ENCODE measurements around the gene SEC16A.

SEC16A gene

GRCh38 chr9:136486823-136487620 is 4.2 kb upstream of the SEC16A start:
- no peak for DNase-seq (ENCODE audit: low read depth in 2 of 2)

GRCh38 chr9:136486131-136486530 is 3.3 kb upstream of the SEC16A start:
- no peak for DNase-seq (ENCODE audit: low read depth in 2 of 2)

- peak; percentile 67 to 75 for DNase-seq (ENCODE audit: low read depth in 2 of 2)
Measured at GRCh38 chr9:136485049-136486045, 2.5 kb upstream of the SEC16A start.

GRCh38 chr9:136484153-136485048 is 1.6 kb upstream of the SEC16A start:
- no peak for DNase-seq (ENCODE audit: low read depth in 2 of 2)

GRCh38 chr9:136483589-136484152 is 831 bp upstream of the SEC16A start:
- peak; percentile 92 for DNase-seq (ENCODE audit: low read depth in 2 of 2)

- peak in 1 of 2 donors; percentile 23 for DNase-seq (ENCODE audit: low read depth in 2 of 2)
Measured at GRCh38 chr9:136482046-136482792, 621 bp downstream of the SEC16A start.

GRCh38 chr9:136481558-136481957 is 1.3 kb downstream of the SEC16A start:
- DNase-seq (ENCODE audit: low read depth in 2 of 2) = no peak

- no peak for DNase-seq (ENCODE audit: low read depth in 2 of 2)
Measured at GRCh38 chr9:136476369-136477150, 6.3 kb downstream of the SEC16A start.

- DNase-seq (ENCODE audit: low read depth in 2 of 2) = no peak
Measured at GRCh38 chr9:136474974-136475865, 7.6 kb downstream of the SEC16A start.

GRCh38 chr9:136474021-136474640 is 8.7 kb downstream of the SEC16A start:
- no peak for DNase-seq (ENCODE audit: low read depth in 2 of 2)

GRCh38 chr9:136473354-136473721 is 9.5 kb downstream of the SEC16A start:
- DNase-seq (ENCODE audit: low read depth in 2 of 2) = no peak

- DNase-seq (ENCODE audit: low read depth in 2 of 2) = no peak
Measured at GRCh38 chr9:136472640-136473353, 10.0 kb downstream of the SEC16A start.

- no peak for DNase-seq (ENCODE audit: low read depth in 2 of 2)
Measured at GRCh38 chr9:136471802-136472487, 10.9 kb downstream of the SEC16A start.

GRCh38 chr9:136470792-136471469 is 11.9 kb downstream of the SEC16A start:
- DNase-seq (ENCODE audit: low read depth in 2 of 2) = no peak

GRCh38 chr9:136470356-136470755 is 12.5 kb downstream of the SEC16A start:
- DNase-seq (ENCODE audit: low read depth in 2 of 2) = no peak

- DNase-seq (ENCODE audit: low read depth in 2 of 2) = no peak
Measured at GRCh38 chr9:136467766-136468165, 15.1 kb downstream of the SEC16A start.

Data from stimulated activated CD8-positive, alpha-beta memory T cell treated with anti-CD3 and anti-CD28 coated beads, Interleukin-7, amount 100 ng/mL, for 1 hour (primary cell).